ENCODE measurements around the gene AACS. TPM values are rescaled to one million over a fixed set of nuclear protein-coding genes. Genes with fewer than 3 reads are reported as not detected.

AACS gene
- total and polyA plus RNA-seq, 2 of the 8 experiments (the other 6 are each of a cell fraction or from before 2014, with no cell fraction given): 51.9 to 52.4 TPM

GRCh38 chr12:125162489-125163028 is 97.3 kb downstream of the AACS start (continued):
- TF ChIP-seq SP4 (IDR thresholded peaks at IDR 0.05; ENCODE audit: low read length) (no peak), MAX (IDR thresholded peaks at IDR 0.05) (no peak), PHF8 (conservative IDR thresholded peaks at IDR 0.05; ENCODE audit: low read depth, low read length) (no peak), SP2 (IDR thresholded peaks at IDR 0.05; ENCODE audit: low read length) (no peak), TBP (IDR thresholded peaks at IDR 0.05; ENCODE audit: low read depth, low read length) (no peak), SIRT6 (IDR thresholded peaks at IDR 0.05; ENCODE audit: low read length) (no peak), RFX5 (IDR thresholded peaks at IDR 0.05; ENCODE audit: borderline replicate concordance, low read depth, low read length) (no peak), KDM5A (IDR thresholded peaks at IDR 0.05; ENCODE audit: low read length) (no peak), FOSL1 (IDR thresholded peaks at IDR 0.05; ENCODE audit: insufficient read depth, low read depth, low read length) (no peak)

All from H1 (cell line).